Hepatocyte (in vitro differentiated cells): Measurements from ENCODE around the gene SLC29A4. TPM values are rescaled to one million over a fixed set of nuclear protein-coding genes. Genes with fewer than 3 reads are reported as not detected.
A peak's percentile ranks its signal among the peaks of the same experiment; 100 is the strongest.

Experiments used
- DNase-seq: peaks from one replicate; pipeline ENCODE4 v3.0.0-alpha.2; 2016; ENCODE audit warnings: low spot score
- H2AFZ ChIP-seq: fragments of 200-600 bp; sonication (generic); 2 replicates; pipeline ENCODE4 v1.6.0; 2016; ENCODE audit warnings: antibody characterized with exemption, mild to moderate bottlenecking
- H3K27ac ChIP-seq: fragments of 200-600 bp; sonication (generic); 2 replicates; pipeline ENCODE4 v1.5.1; 2016; ENCODE audit warnings: mild to moderate bottlenecking
- H3K27me3 ChIP-seq: fragments of 200-600 bp; sonication (generic); 2 replicates; pipeline ENCODE4 v1.6.1; 2016
- H3K36me3 ChIP-seq: fragments of 200-600 bp; sonication (generic); replicated peaks from 2 replicates; pipeline ENCODE4 v1.5.1; 2016; ENCODE audit warnings: low read depth; ENCODE audit not compliant: insufficient read depth
- H3K4me1 ChIP-seq: fragments of 200-600 bp; sonication (generic); 2 replicates; pipeline ENCODE4 v1.5.1; 2016; ENCODE audit warnings: mild to moderate bottlenecking, moderate library complexity; ENCODE audit not compliant: insufficient read depth
- H3K4me2 ChIP-seq: fragments of 200-600 bp; sonication (generic); 2 replicates; pipeline ENCODE4 v1.6.0; 2016
- H3K4me3 ChIP-seq: fragments of 200-600 bp; sonication (generic); 2 replicates; pipeline ENCODE4 v1.5.1; 2016; ENCODE audit warnings: mild to moderate bottlenecking
- H3K79me2 ChIP-seq: fragments of 200-600 bp; sonication (generic); 2 replicates; pipeline ENCODE4 v1.6.0; 2017; ENCODE audit warnings: mild to moderate bottlenecking
- H3K9me2 ChIP-seq: fragments of 200-600 bp; sonication (generic); replicated peaks from 2 replicates; pipeline ENCODE4 v1.6.0; 2017; ENCODE audit warnings: mild to moderate bottlenecking; ENCODE audit not compliant: insufficient read depth
- H3K9me3 ChIP-seq: fragments of 200-600 bp; sonication (generic); 2 replicates; pipeline ENCODE4 v1.5.1; 2016; ENCODE audit warnings: low read depth, mild to moderate bottlenecking
- H4K20me1 ChIP-seq: fragments of 200-600 bp; sonication (generic); 2 replicates; pipeline ENCODE4 v1.6.0; 2016; ENCODE audit warnings: mild to moderate bottlenecking; ENCODE audit not compliant: insufficient read depth, poor library complexity, severe bottlenecking
- CTCF ChIP-seq: fragments of 200-600 bp; sonication (generic); IDR thresholded peaks from 2 replicates; pipeline ENCODE4 v1.5.1; 2016; ENCODE audit warnings: antibody characterized with exemption, mild to moderate bottlenecking; ENCODE audit not compliant: poor library complexity
- EZH2 ChIP-seq: fragments of 200-600 bp; sonication (generic); IDR thresholded peaks from 2 replicates; pipeline ENCODE4 v1.6.1; 2016; ENCODE audit warnings: antibody characterized with exemption, mild to moderate bottlenecking, borderline replicate concordance
- EZH2phosphoT487 ChIP-seq: fragments of 200-600 bp; sonication (generic); IDR thresholded peaks from one replicate; pipeline ENCODE4 v1.6.1; 2018; ENCODE audit warnings: antibody characterized with exemption, mild to moderate bottlenecking, low read depth, moderate library complexity; ENCODE audit not compliant: unreplicated experiment, severe bottlenecking
- WGBS: methylation state at CpG from one replicate; pipeline ENCODE4 v1.1.6; 2016; ENCODE audit warnings: low lambda C conversion rate; ENCODE audit errors: missing lambda C conversion rate; 5-methylcytosine and 5-hydroxymethylcytosine counted together
- polyA plus RNA-seq: library from polyadenylated mRNA; unstranded; fragments of >200 nt; fragmentation: Nextera tagmentation; extraction: Ambion mirVana; gene quantifications from 2 replicates; pipeline ENCODE4 v1.2.1, GENCODE V29; 2016
- total RNA-seq: library from RNA; depleted of rRNA; stranded (reverse); fragments of >200 nt; gene quantifications from 2 replicates; pipeline ENCODE4 v1.2.3, GENCODE V29; 2014

Gene SLC29A4
- total and polyA plus RNA-seq, 2 experiments from 2014 or later: 21.9 to 36.1 TPM

DNA sequence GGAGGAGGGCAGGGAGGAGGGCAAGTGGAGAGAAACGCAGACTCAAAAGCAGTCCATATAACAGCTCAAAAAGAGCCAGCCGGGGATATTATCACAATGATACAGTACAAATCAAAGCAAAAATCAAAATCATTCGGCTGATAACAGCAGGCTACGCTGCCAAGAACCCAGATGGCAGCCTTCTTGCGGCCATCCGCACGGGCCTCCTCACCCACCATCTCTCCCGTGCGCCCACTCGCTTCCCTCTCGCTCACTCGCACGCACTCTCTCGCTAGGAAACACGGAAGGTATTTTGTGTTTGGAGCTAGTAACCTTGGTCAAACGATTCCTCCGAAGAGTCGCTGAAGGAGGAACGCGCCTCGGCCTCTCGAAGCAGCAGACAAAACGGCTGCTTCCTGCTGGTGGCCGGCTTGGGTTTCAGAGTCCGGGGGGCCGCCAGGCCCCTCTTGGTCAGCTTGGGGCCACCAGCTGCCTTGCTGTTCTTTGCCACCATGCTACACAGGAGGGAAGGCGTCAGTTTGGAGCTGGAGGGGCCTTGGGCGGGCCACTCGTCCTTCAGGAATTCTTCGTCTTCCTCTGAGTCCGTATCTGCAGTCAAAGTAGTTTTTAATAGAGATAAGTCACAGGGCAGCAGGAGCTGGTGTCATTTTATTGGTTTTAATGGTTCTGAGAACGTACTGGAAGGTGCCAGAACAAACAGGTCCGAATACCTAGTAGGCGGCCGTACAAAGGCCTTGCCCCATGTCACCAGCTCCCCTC lies 68.9 kb downstream of the SLC29A4 start:
- H3K27me3 ChIP-seq: no peaks in the 10 kb centered on the region
- H3K79me2 ChIP-seq: peaks cover 86% of the 10 kb centered on the region
- peaks cover 85% of the 10 kb centered on the region for H4K20me1 ChIP-seq
- no peak overlapping the region for H3K4me2 ChIP-seq
- no peak overlapping the region for H3K27ac ChIP-seq
- no peaks in the 10 kb centered on the region for H3K36me3 ChIP-seq
- peaks cover 23% of the 10 kb centered on the region for H3K4me1 ChIP-seq
- no peak overlapping the region for H2AFZ ChIP-seq
- TF ChIP-seq EZH2phosphoT487: no peak
- TF ChIP-seq CTCF: no peak
- no peak for TF ChIP-seq EZH2
- H3K9me3 ChIP-seq: no peaks in the 10 kb centered on the region
- DNase-seq: no peak
- 93% methylated on average over 33 of the region's 35 CpGs for WGBS
- no peaks in the 10 kb centered on the region for H3K9me2 ChIP-seq
- H3K4me3 ChIP-seq: no peak overlapping the region

DNA sequence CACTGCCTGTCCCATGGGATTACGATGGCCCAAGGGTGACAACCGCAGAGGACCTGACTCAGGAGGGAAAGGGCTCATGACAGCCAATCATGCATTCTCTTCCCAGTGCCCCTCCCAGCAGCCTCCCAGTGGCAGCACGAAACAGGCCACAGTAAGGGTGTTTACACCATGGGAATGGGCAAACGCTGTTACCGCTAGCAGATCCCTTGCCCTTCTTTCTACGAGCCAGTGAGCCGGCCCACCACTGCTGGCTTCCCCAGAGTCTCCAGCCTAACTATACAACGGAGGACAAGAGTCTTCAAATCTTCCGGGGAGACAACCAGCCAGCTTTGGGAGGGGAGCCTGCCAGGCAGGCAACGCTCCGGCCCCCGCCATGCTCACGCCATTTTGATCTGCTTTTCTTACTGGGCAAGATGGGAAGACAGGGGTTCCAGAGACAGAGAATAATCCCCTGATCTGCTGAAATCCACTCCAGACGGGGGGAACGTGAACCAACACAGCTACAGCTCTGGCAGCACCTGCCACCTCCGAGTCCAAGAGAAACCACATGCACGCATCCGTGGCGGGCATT lies 69.8 kb downstream of the SLC29A4 start:
- WGBS: 92% methylated on average over 18 of the region's 19 CpGs
- Histone ChIP-seq H3K79me2 (peaks cover 94% of the 10 kb centered on the region), H3K27ac (no peak overlapping the region), H3K4me2 (no peak overlapping the region), H4K20me1 (peaks cover 86% of the 10 kb centered on the region), H3K9me2 (no peaks in the 10 kb centered on the region), H2AFZ (no peak overlapping the region), H3K9me3 (no peaks in the 10 kb centered on the region), H3K36me3 (no peaks in the 10 kb centered on the region), H3K4me1 (peaks cover 23% of the 10 kb centered on the region), H3K27me3 (no peaks in the 10 kb centered on the region), H3K4me3 (no peak overlapping the region)
- no peak for DNase-seq
- TF ChIP-seq CTCF (no peak), EZH2 (no peak), EZH2phosphoT487 (no peak)

GRCh38 chr7:5354460-5355232 lies 71.9 kb downstream of the SLC29A4 start:
- H3K4me3 ChIP-seq: no peak overlapping the region
- peak overlapping the region; percentile 30 for H3K4me2 ChIP-seq
- H3K27me3 ChIP-seq: no peaks in the 10 kb centered on the region
- no peak overlapping the region for H2AFZ ChIP-seq
- peaks cover 97% of the 10 kb centered on the region for H3K79me2 ChIP-seq
- TF ChIP-seq CTCF (no peak), EZH2 (no peak), EZH2phosphoT487 (no peak)
- H3K9me2 ChIP-seq: no peaks in the 10 kb centered on the region
- H3K36me3 ChIP-seq: no peaks in the 10 kb centered on the region
- peaks cover 23% of the 10 kb centered on the region for H3K4me1 ChIP-seq
- peak; percentile 74 for DNase-seq
- H3K9me3 ChIP-seq: no peaks in the 10 kb centered on the region
- WGBS: 38% methylated on average over 17 of the region's 17 CpGs
- H3K27ac ChIP-seq: peak overlapping the region; percentile 35
- H4K20me1 ChIP-seq: peaks cover 85% of the 10 kb centered on the region

Other genes with a start within 250 kb of the SLC29A4 start
- 8.1 and 10.9 TPM in 2 replicates for gene RBAK, start 237.1 kb upstream of the SLC29A4 start, total RNA-seq
- 2.7 and 5.2 TPM in 2 replicates for gene RBAK, start 237.1 kb upstream of the SLC29A4 start, polyA plus RNA-seq
- 58.2 and 59.7 TPM in 2 replicates for gene WIPI2, start 92.7 kb upstream of the SLC29A4 start, total RNA-seq
- gene WIPI2, start 92.7 kb upstream of the SLC29A4 start, polyA plus RNA-seq: 48.4 and 51.3 TPM in 2 replicates
- 28.2 and 52.8 TPM in 2 replicates for gene TNRC18, start 140.9 kb downstream of the SLC29A4 start, total RNA-seq
- gene TNRC18, start 140.9 kb downstream of the SLC29A4 start, polyA plus RNA-seq: 15.2 and 18.1 TPM in 2 replicates
- 3.1 and 4.2 TPM in 2 replicates for gene FBXL18, start 230.9 kb downstream of the SLC29A4 start, total RNA-seq
- gene FBXL18, start 230.9 kb downstream of the SLC29A4 start, polyA plus RNA-seq: 3.2 and 4.0 TPM in 2 replicates
- 1,721 and 2,048 TPM in 2 replicates for gene ACTB, start 247.7 kb downstream of the SLC29A4 start, total RNA-seq
- gene ACTB, start 247.7 kb downstream of the SLC29A4 start, polyA plus RNA-seq: 6,911 and 7,012 TPM in 2 replicates